ENCODE results near the gene ANTXR2.

GRCh38 chr4:79897174-79897573 lies 175.9 kb downstream of the ANTXR2 start:
- TF ChIP-seq ZBTB7A (IDR thresholded peaks at IDR 0.05; ENCODE audit: borderline replicate concordance, control insufficient read depth, low read depth, low read length) (no peak), TAF1 (IDR thresholded peaks at IDR 0.05; ENCODE audit: control insufficient read depth, extremely low read depth, insufficient read depth, low read length, severe bottlenecking) (no peak), NRF1 (conservative IDR thresholded peaks at IDR 0.05 in 1 of 2, IDR thresholded peaks at IDR 0.05 in 1 of 2) (no peak), CTCF (IDR thresholded peaks at IDR 0.05 in 2 of 3, conservative IDR thresholded peaks at IDR 0.05 in 1 of 3; ENCODE audit: insufficient read depth in 2 of 3, low read depth in 1 of 3, low read length in 3 of 3) (no peak), PTRF (tag; IDR thresholded peaks at IDR 0.05) (no peak), CREM (IDR thresholded peaks at IDR 0.05; ENCODE audit: low read depth) (no peak), EZH2 (IDR thresholded peaks at IDR 0.05; ENCODE audit: borderline replicate concordance, low read depth, low read length) (no peak), NBN (IDR thresholded peaks at IDR 0.05; ENCODE audit: low read depth) (no peak), FOXK1 (CRISPR knock-in tag; IDR thresholded peaks at IDR 0.05; ENCODE audit: borderline replicate concordance) (no peak), ZBED1 (IDR thresholded peaks at IDR 0.05) (no peak), C11orf30 (IDR thresholded peaks at IDR 0.05; ENCODE audit: low read depth) (no peak), TAF15 (IDR thresholded peaks at IDR 0.05; ENCODE audit: low read depth, low read length) (no peak), GTF2A2 (tag; IDR thresholded peaks at IDR 0.05) (no peak), HDAC2 (IDR thresholded peaks at IDR 0.05) (no peak)

Data from K562 (cell line).